ACC112 (cell line): ENCODE measurements around the gene AOC3.

ENCODE experiments used
- H2AFZ ChIP-seq: fragments of 200-600 bp; sonication (generic); one replicate; pipeline ENCODE4 v1.6.0; 2017; ENCODE audit warnings: antibody characterized with exemption, low read length; ENCODE audit not compliant: unreplicated experiment
- H3K27ac ChIP-seq: fragments of 200-600 bp; sonication (generic); 2 replicates; pipeline ENCODE4 v1.5.1; 2014; ENCODE audit warnings: low read depth, mild to moderate bottlenecking, antibody characterized with exemption, low read length, moderate library complexity
- H3K27me3 ChIP-seq: fragments of 200-600 bp; sonication (generic); 2 replicates; pipeline ENCODE4 v1.6.1; 2014; ENCODE audit warnings: mild to moderate bottlenecking, antibody characterized with exemption, low read length, moderate library complexity, mixed read lengths; ENCODE audit not compliant: insufficient read depth
- H3K36me3 ChIP-seq: fragments of 200-600 bp; sonication (generic); 2 replicates; pipeline ENCODE4 v1.6.1; 2016; ENCODE audit warnings: mild to moderate bottlenecking, antibody characterized with exemption, low read length, moderate library complexity, mixed read lengths; ENCODE audit not compliant: insufficient read depth
- H3K4me1 ChIP-seq: fragments of 200-600 bp; sonication (generic); one replicate; pipeline ENCODE4 v1.6.1; 2016; ENCODE audit warnings: low read length, mixed read lengths; ENCODE audit not compliant: insufficient read depth, unreplicated experiment, control insufficient read depth
- H3K4me3 ChIP-seq: fragments of 200-600 bp; sonication (generic); 2 replicates; pipeline ENCODE4 v1.5.1; 2014; ENCODE audit warnings: mild to moderate bottlenecking, low read depth, low read length
- H3K79me2 ChIP-seq: fragments of 200-600 bp; sonication (generic); one replicate; pipeline ENCODE4 v1.6.0; 2016; ENCODE audit warnings: low read length; ENCODE audit not compliant: control insufficient read depth, unreplicated experiment, insufficient read depth

Gene AOC3, protein sequence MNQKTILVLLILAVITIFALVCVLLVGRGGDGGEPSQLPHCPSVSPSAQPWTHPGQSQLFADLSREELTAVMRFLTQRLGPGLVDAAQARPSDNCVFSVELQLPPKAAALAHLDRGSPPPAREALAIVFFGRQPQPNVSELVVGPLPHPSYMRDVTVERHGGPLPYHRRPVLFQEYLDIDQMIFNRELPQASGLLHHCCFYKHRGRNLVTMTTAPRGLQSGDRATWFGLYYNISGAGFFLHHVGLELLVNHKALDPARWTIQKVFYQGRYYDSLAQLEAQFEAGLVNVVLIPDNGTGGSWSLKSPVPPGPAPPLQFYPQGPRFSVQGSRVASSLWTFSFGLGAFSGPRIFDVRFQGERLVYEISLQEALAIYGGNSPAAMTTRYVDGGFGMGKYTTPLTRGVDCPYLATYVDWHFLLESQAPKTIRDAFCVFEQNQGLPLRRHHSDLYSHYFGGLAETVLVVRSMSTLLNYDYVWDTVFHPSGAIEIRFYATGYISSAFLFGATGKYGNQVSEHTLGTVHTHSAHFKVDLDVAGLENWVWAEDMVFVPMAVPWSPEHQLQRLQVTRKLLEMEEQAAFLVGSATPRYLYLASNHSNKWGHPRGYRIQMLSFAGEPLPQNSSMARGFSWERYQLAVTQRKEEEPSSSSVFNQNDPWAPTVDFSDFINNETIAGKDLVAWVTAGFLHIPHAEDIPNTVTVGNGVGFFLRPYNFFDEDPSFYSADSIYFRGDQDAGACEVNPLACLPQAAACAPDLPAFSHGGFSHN

GRCh38 chr17:42850954-42851353 is at the start of gene AOC3:
AOC3 (plus strand) TSS chr17:42851199; CDS start chr17:42851344, 145 bp downstream.
- H2AFZ ChIP-seq: no peak within 1 kb of the TSS
- no peaks in the 10 kb centered on the region for H3K36me3 ChIP-seq
- no peak within 1 kb of the TSS for H3K4me3 ChIP-seq
- peaks cover 25% of the 10 kb centered on the region for H3K4me1 ChIP-seq
- H3K27ac ChIP-seq: no peak within 1 kb of the TSS
- H3K27me3 ChIP-seq: no peaks in the 10 kb centered on the region
- no peaks in the 10 kb centered on the region for H3K79me2 ChIP-seq

DNA sequence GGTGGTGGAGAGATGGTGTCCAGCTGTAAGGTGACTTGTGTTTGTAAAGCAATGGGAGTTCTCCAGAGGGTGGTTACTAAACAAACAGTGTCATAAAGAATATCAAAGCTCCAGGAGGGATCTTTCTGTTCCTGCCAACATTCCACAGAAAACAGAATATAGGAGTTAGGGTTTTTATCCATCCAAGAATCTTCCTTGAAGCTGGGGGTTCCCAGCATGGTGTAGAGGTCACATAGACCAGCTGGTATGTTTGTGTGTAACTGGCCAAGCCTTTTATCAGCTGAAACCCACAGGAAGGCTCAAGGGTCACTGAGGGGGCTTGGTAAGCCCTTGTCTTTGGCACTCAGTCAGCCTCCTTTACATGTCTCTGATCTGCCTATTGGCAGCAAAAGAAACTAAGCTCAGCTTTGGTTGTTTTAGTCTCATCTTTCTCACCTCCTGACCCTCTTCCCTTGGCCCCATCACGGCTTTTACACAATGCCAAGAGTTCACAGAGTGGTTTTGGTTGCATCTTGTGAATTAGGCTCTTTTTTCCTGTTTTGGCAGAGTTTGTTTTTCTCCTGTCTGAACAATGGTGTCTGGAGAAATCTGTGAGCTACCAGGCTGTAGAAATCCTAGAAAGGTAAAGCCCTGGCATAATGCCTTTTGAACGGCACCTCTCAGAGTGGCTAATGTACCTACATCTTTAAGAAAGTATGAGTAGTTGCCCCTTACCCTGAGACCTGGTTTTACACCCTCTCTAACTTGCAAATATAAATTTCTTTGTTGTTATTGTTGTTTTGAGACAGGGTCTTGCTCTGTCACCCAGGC is 47.7 kb upstream of the AOC3 start:
- Histone ChIP-seq H3K27me3 (no peaks in the 10 kb centered on the region), H3K4me1 (no peaks in the 10 kb centered on the region), H3K79me2 (no peaks in the 10 kb centered on the region), H2AFZ (no peak overlapping the region), H3K36me3 (no peaks in the 10 kb centered on the region), H3K4me3 (no peak overlapping the region), H3K27ac (no peak overlapping the region)

- Histone ChIP-seq H3K4me1 (peaks cover 9% of the 10 kb centered on the region), H3K27me3 (no peaks in the 10 kb centered on the region), H2AFZ (no peak overlapping the region), H3K36me3 (no peaks in the 10 kb centered on the region), H3K27ac (no peak overlapping the region), H3K4me3 (no peak overlapping the region), H3K79me2 (no peaks in the 10 kb centered on the region)
These were observed 46.1 kb upstream of the AOC3 start for GRCh38 chr17:42804918-42805367.

DNA sequence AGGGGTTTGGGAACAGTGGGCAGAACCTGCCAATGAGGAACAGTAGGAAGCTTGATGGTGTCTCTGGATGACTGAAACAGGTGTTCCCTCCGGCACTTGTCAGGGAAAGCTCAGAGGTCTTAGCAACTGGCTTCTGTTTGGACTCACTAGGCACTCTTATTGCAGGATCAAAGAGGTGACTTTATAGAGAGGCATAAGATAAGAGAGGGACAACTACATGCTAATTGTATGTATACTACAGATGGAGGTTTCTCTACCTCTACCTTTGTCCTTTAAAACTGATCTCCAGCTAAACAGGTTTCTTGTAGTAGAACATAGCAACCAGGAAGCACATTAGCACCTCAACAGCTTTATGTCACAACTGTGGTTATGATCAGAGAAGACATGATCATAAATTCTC is 44.8 kb upstream of the AOC3 start:
- Histone ChIP-seq H2AFZ (no peak overlapping the region), H3K36me3 (peaks cover 5% of the 10 kb centered on the region; the same call in 1 of the 2 replicates), H3K4me1 (peaks cover 9% of the 10 kb centered on the region), H3K27me3 (no peaks in the 10 kb centered on the region), H3K4me3 (no peak overlapping the region), H3K79me2 (no peaks in the 10 kb centered on the region), H3K27ac (no peak overlapping the region)

- no peak overlapping the region for H2AFZ ChIP-seq
- H3K27ac ChIP-seq: 0 out of 2 replicates have a peak overlapping the region, but pooled peaks have one; percentile 19
- H3K27me3 ChIP-seq: no peaks in the 10 kb centered on the region
- H3K36me3 ChIP-seq: peaks cover 19% of the 10 kb centered on the region
- H3K4me3 ChIP-seq: no peak overlapping the region
- H3K79me2 ChIP-seq: no peaks in the 10 kb centered on the region
- peaks cover 12% of the 10 kb centered on the region for H3K4me1 ChIP-seq
These were observed 41.7 kb upstream of the AOC3 start for GRCh38 chr17:42809250-42809649.

- 0 out of 2 replicates have a peak overlapping the region, but pooled peaks have one; percentile 3 for H3K4me3 ChIP-seq
- no peak overlapping the region for H2AFZ ChIP-seq
- no peaks in the 10 kb centered on the region for H3K27me3 ChIP-seq
- H3K79me2 ChIP-seq: no peaks in the 10 kb centered on the region
- H3K36me3 ChIP-seq: peaks cover 54% of the 10 kb centered on the region
- H3K4me1 ChIP-seq: peaks cover 28% of the 10 kb centered on the region
- peak overlapping the region; percentile 68 for H3K27ac ChIP-seq
These were observed 36.2 kb upstream of the AOC3 start for GRCh38 chr17:42814633-42815399.

DNA sequence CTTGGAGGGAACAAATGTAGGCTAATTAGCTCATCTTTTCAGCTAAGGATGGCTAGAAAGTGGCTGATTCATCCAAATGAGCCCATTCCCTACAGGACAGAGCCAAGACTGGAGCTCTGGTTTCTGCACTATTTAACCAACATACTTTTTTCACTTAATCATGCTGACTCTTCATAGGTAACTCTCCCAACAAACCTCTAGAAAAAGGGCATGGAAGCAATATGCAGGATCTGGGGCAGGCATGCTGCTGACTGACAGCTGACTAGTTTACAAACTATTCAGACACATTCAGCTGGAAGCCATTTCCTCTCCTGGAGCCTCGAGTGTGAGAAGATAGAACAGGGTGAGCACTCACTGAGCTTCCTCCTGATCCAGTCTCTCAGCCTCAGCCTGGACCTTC is 33.1 kb upstream of the AOC3 start:
- Histone ChIP-seq H3K79me2 (peaks cover 14% of the 10 kb centered on the region), H3K36me3 (peaks cover 55% of the 10 kb centered on the region), H3K4me1 (peaks cover 28% of the 10 kb centered on the region), H3K27ac (peak overlapping the region; percentile 59), H3K27me3 (no peaks in the 10 kb centered on the region), H2AFZ (no peak overlapping the region), H3K4me3 (no peak overlapping the region)

- peaks cover 18% of the 10 kb centered on the region for H3K79me2 ChIP-seq
- no peak overlapping the region for H2AFZ ChIP-seq
- H3K27me3 ChIP-seq: no peaks in the 10 kb centered on the region
- peaks cover 55% of the 10 kb centered on the region for H3K36me3 ChIP-seq
- peak overlapping the region; percentile 59 for H3K27ac ChIP-seq
- H3K4me1 ChIP-seq: peaks cover 28% of the 10 kb centered on the region
- H3K4me3 ChIP-seq: no peak overlapping the region
These were observed 32.6 kb upstream of the AOC3 start for GRCh38 chr17:42818379-42818778.

GRCh38 chr17:42819939-42820535 is 31.0 kb upstream of the AOC3 start:
- Histone ChIP-seq H3K27ac (no peak overlapping the region), H3K4me1 (peaks cover 18% of the 10 kb centered on the region), H2AFZ (no peak overlapping the region), H3K79me2 (peaks cover 25% of the 10 kb centered on the region), H3K4me3 (no peak overlapping the region), H3K27me3 (no peaks in the 10 kb centered on the region), H3K36me3 (peaks cover 45% of the 10 kb centered on the region)
